NCI-H526 (cell line): Measurements from ENCODE around the gene BMP5.

Experiments
- DNase-seq, 2 experiments: peaks; one replicate each; lab custom pipeline; 2025; lab: John Stamatoyannopoulos, UW

Gene BMP5

GRCh38 chr6:55708711-55709110 is 166.7 kb downstream of the BMP5 start:
- DNase-seq = no peak

GRCh38 chr6:55705451-55706440 is 169.6 kb downstream of the BMP5 start:
- DNase-seq = no peak

- DNase-seq = no peak
Measured at GRCh38 chr6:55704421-55704820, 171.0 kb downstream of the BMP5 start.
